Embryonic facial prominence (tissue), 1 donor: ENCODE results near the gene SRP9.
A peak's percentile ranks its signal among the peaks of the same experiment; 100 is the strongest.
"Not testable (repeated sequence)": the region's sequence is repeated elsewhere in the genome, so short reads cannot be mapped to it uniquely, and the experiment has no call there.

Source experiments
- DNase-seq: peaks from one replicate; pipeline ENCODE4 v3.0.0-alpha.2; 2016; ENCODE audit errors: extremely low spot score

The SRP9 gene

GRCh38 chr1:225776294-225776693 lies 1.3 kb upstream of the SRP9 start:
- no peak for DNase-seq

- DNase-seq, result no peak
Measured at GRCh38 chr1:225777058-225777582, 506 bp upstream of the SRP9 start.

- no peak for DNase-seq
Measured at GRCh38 chr1:225778337-225778669, 677 bp downstream of the SRP9 start.

GRCh38 chr1:225779165-225779564 lies 1.5 kb downstream of the SRP9 start:
- not testable (repeated sequence) for DNase-seq

GRCh38 chr1:225780134-225780533 lies 2.5 kb downstream of the SRP9 start:
- DNase-seq, result no peak

GRCh38 chr1:225780630-225781029 lies 3.0 kb downstream of the SRP9 start:
- no peak for DNase-seq

- DNase-seq, result not testable (repeated sequence)
Measured at GRCh38 chr1:225789142-225789541, 11.5 kb downstream of the SRP9 start.

GRCh38 chr1:225794954-225795353 lies 17.3 kb downstream of the SRP9 start:
- DNase-seq, result no peak

GRCh38 chr1:225796097-225796496 lies 18.5 kb downstream of the SRP9 start:
- not testable (repeated sequence) for DNase-seq

- DNase-seq, result not testable (repeated sequence)
Measured at GRCh38 chr1:225801146-225801545, 23.5 kb downstream of the SRP9 start.

- no peak for DNase-seq
Measured at GRCh38 chr1:225806249-225806648, 28.6 kb downstream of the SRP9 start.

GRCh38 chr1:225806736-225807135 lies 29.1 kb downstream of the SRP9 start:
- not testable (repeated sequence) for DNase-seq

- no peak for DNase-seq
Measured at GRCh38 chr1:225808136-225808535, 30.5 kb downstream of the SRP9 start.

GRCh38 chr1:225809842-225810578 lies 32.4 kb downstream of the SRP9 start, which contains the start of gene EPHX1:
EPHX1 (plus strand) TSS chr1:225810124; CDS start chr1:225828730, 18,606 bp downstream.
- peak; percentile 71 for DNase-seq

GRCh38 chr1:225810579-225811538 lies 33.2 kb downstream of the SRP9 start:
- DNase-seq, result not testable (repeated sequence)

GRCh38 chr1:225811622-225812487 lies 34.2 kb downstream of the SRP9 start:
- no peak for DNase-seq

GRCh38 chr1:225812488-225813213 lies 35.0 kb downstream of the SRP9 start:
- no peak for DNase-seq

GRCh38 chr1:225813214-225813964 lies 35.8 kb downstream of the SRP9 start:
- DNase-seq, result no peak

GRCh38 chr1:225814381-225814780 lies 36.8 kb downstream of the SRP9 start:
- no peak for DNase-seq

GRCh38 chr1:225815090-225815489 lies 37.5 kb downstream of the SRP9 start:
- DNase-seq, result not testable (repeated sequence)
